Fibroblast of upper back skin (primary cell): ENCODE results near the gene CACNA1B.
"Not testable (repeated sequence)": the region's sequence is repeated elsewhere in the genome, so short reads cannot be mapped to it uniquely, and the experiment has no call there.

ENCODE experiments used
- DNase-seq: peaks from one replicate; pipeline ENCODE4 v3.0.0-alpha.2; 2013

The CACNA1B gene

DNA sequence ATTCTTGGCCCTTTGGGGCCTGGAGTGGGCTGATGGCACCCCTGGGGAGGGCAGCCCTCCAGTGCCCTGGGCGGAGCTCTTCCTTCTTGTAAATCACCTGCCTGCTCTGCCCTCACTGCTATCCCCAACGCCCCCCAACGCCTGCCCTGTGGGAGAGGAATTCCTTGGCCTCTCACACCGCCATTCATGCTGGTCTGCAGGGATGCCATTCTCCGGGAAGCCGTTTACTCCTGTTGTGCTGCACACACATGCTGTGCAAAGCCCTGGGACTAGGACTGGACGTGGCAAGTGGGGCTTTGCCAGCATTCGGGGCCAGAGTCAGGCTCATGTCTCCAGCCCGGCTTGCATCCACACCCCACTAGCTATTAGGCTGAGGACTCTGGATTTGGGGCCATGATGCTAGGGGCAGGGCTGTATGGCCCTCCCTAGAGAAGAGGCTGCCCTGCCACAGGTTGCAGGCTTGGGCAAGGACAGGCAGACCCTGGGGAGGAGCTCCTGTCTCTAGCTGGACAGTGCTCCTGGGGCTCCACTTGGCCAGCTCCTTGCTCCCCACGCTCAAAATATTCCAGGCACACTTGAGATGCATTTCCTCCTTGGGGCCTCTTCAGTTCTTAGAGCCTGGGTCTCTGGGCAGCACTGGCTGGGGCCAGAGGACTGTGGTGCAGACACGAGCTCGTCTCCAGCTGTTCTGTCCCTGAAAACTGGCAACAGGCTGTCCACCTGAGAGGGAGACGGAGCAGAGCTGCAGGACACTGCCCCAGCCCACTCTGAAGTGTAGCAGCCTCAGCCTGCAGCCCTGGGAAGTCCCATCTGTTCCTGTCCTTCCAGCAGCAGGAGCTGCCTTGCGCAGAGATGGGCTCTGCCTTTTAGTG, 226.9 kb downstream of the CACNA1B start:
- no peak for DNase-seq

DNA sequence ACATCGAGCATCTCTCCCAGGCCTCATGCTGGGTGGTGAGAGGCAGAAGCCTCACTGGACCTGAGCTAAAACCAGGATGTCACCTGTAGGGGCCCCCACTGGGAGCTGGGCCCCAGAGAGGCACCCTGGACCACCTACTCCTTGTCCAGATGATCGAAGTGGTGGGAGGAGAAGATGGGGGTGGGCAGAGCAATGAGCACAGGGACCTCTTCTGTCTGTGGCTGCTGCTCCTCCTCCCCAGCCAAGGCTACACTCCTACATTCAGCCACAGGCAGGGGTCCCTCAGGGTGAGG, 227.5 kb downstream of the CACNA1B start:
- no peak for DNase-seq

GRCh38 chr9:138105561-138106505, 228.3 kb downstream of the CACNA1B start:
- no peak for DNase-seq

- not testable (repeated sequence) for DNase-seq
Measured at GRCh38 chr9:138107039-138107438, 229.5 kb downstream of the CACNA1B start.

DNA sequence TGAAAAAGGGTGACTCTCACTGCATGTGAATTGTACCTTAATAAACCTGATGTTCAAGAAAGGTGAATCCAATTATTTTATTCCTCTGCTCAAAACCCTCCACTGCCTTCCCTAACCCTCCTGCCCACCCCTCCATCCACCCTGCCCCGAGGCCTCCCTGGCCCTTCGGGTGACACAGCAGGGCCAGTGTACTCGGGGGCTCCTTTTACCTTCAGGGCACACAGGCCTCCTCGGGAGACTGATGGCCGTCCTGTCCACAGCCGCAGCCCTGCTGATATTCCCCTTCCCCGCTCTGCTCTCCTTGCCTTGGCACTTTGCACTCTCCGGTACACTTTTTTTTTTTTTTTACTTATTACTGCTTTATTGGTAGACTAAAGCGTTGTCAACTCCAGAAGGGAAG, 234.0 kb downstream of the CACNA1B start:
- DNase-seq = no peak

- no peak for DNase-seq
Measured at GRCh38 chr9:138112090-138112748, 234.6 kb downstream of the CACNA1B start.

GRCh38 chr9:138112791-138113600, 235.4 kb downstream of the CACNA1B start:
- DNase-seq = no peak

DNA sequence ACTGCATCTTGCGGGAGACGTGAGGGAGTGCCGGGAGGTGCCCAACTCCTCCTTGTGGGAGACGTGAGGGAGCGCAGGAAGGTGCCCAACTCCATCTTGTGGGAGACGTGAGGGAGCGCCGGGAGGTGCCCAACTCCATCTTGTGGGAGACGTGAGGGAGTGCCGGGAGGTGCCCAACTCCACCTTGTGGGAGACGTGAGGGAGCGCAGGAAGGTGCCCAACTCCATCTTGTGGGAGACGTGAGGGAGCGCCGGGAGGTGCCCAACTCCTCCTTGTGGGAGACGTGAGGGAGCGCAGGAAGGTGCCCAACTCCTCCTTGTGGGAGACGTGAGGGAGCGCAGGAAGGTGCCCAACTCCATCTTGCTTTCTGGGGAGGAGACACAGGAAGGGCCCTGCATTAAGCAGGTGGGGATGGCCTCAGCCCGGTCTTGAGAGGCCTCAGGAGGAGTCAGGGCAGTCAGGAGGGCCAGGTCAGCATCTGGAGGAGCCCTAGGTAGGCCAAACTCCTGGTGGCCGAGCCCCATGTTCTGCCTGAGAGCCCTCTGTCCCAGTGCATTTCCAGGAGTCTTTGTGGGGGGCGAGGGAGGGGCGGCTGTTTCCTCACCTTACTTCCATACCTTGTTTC, 236.2 kb downstream of the CACNA1B start:
- DNase-seq = not testable (repeated sequence)

DNA sequence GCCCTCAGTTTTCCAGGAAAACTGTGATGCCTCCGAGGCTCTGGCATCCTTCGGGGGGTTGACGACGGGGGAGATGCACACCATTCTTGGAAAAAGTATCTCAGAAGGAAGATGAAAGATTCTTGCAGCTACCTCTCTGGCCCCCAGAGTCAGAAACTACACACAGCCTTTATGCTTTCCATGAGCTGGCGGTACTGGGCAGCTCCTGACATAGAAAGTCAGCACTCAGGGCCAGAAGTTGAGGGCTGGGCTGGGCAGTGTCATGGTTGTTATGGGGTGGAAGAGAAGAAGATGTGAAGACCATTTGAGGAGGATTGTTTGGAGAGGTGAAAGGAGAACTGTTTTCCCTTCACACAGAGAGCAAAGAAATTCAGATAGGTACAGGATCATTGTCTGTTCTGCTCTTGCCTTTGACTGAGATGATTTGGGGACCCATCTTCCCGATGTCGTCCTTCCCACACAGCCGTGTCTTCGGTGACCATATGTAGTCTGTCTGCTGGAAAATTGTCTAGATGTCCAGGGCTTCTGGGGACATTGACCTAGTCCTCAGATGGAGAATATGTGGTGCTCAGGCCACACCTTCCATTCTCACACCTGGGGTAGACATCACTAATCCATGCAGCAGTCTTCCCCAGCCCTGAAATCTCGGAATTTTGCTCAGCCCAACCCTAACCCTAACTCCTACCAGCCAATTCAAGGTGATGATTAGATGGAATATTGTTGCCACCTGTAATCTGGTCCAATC, 237.1 kb downstream of the CACNA1B start:
- DNase-seq = no peak

GRCh38 chr9:138115506-138115905, 237.9 kb downstream of the CACNA1B start:
- no peak for DNase-seq

GRCh38 chr9:138116521-138116920, 238.9 kb downstream of the CACNA1B start:
- no peak for DNase-seq

DNA sequence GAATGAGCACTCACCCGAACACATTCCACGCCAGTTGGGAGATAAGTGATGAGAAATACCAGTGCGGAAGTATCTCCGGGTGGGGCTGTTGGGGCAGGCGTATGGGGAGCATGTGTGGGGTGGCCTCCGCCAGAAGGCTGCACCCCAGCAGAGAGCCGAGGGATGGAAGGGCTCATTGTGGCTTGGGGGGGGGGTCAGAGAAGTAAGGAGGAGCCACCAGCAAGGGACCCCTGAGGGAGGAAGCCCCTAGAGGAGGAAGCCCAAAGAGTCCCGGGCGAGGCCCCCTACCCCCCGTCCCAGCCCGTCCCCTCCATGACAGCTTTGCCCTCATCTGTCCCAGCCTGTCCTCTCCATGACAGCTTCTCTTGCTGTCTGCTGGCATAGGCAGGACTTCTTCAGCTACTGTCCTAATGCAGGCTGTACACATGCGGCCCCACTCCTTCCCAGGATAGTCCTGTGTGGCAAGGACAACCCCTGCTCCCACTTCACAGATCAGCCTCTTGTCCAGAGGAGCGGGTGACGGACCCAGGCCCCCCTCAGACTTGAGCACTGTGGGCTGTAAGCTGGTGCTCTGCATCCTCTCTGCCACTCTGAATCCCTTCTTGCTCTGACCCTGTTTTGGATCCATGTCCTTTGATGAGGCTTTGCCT, 239.6 kb downstream of the CACNA1B start:
- no peak for DNase-seq

GRCh38 chr9:138117836-138118235, 240.3 kb downstream of the CACNA1B start:
- DNase-seq = no peak

- no peak for DNase-seq
Measured at GRCh38 chr9:138118601-138119071, 241.1 kb downstream of the CACNA1B start.

- DNase-seq = no peak
Measured at GRCh38 chr9:138119202-138120027, 241.8 kb downstream of the CACNA1B start.

DNA sequence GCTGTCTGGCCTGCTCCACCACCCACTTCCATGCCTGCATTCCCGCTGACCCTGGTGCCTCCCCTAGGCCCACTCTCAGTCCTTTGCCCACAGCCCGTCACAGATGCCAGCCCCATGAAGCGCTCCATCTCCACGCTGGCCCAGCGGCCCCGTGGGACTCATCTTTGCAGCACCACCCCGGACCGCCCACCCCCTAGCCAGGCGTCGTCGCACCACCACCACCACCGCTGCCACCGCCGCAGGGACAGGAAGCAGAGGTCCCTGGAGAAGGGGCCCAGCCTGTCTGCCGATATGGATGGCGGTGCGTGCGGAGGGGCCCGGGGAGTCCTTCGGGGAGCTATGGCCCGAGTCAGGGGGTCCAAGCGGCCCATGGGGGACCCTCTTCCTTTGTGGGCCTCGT, 242.5 kb downstream of the CACNA1B start:
- no peak for DNase-seq

DNA sequence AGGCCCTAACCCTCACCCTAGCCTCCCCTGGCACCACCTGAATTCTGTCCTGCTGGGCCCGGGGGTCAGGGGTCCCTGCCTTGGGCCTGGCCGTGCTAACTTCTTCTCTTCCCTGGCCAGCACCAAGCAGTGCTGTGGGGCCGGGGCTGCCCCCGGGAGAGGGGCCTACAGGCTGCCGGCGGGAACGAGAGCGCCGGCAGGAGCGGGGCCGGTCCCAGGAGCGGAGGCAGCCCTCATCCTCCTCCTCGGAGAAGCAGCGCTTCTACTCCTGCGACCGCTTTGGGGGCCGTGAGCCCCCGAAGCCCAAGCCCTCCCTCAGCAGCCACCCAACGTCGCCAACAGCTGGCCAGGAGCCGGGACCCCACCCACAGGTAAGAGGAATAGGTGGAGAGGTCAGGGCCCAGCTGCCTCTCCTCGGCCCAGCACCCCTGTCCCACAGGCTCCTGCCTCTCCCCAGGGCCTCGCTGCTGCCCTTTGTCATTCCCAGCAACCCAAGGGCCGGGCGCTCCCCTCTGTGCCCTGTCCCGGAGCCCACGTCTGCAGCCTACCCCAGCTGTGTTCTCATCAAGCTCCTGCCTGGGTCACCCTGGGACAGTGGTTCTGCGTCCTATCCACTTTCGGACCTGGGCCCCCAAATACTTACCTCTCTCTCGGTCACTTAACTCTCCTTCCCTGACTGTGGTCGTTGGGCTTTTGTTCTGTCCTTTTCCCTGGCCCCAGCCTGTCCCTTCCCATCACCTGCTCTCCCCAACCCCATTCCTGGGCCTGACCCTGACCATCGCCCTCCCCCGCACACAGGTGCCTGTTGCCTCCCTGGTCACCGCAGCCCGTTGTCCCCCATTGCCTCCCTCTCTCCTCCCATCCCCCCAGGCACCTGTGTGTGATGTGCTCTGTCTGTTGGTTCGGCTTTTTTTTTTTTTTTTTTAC, 243.2 kb downstream of the CACNA1B start:
- no peak for DNase-seq

DNA sequence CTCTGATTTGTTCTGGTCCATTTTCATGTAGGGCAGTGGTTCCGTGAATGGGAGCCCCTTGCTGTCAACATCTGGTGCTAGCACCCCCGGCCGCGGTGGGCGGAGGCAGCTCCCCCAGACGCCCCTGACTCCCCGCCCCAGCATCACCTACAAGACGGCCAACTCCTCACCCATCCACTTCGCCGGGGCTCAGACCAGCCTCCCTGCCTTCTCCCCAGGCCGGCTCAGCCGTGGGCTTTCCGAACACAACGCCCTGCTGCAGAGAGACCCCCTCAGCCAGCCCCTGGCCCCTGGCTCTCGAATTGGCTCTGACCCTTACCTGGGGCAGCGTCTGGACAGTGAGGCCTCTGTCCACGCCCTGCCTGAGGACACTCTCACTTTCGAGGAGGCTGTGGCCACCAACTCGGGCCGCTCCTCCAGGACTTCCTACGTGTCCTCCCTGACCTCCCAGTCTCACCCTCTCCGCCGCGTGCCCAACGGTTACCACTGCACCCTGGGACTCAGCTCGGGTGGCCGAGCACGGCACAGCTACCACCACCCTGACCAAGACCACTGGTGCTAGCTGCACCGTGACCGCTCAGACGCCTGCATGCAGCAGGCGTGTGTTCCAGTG, 244.0 kb downstream of the CACNA1B start:
- DNase-seq = no peak
